ENCODE data around the gene RNF166.

DNA sequence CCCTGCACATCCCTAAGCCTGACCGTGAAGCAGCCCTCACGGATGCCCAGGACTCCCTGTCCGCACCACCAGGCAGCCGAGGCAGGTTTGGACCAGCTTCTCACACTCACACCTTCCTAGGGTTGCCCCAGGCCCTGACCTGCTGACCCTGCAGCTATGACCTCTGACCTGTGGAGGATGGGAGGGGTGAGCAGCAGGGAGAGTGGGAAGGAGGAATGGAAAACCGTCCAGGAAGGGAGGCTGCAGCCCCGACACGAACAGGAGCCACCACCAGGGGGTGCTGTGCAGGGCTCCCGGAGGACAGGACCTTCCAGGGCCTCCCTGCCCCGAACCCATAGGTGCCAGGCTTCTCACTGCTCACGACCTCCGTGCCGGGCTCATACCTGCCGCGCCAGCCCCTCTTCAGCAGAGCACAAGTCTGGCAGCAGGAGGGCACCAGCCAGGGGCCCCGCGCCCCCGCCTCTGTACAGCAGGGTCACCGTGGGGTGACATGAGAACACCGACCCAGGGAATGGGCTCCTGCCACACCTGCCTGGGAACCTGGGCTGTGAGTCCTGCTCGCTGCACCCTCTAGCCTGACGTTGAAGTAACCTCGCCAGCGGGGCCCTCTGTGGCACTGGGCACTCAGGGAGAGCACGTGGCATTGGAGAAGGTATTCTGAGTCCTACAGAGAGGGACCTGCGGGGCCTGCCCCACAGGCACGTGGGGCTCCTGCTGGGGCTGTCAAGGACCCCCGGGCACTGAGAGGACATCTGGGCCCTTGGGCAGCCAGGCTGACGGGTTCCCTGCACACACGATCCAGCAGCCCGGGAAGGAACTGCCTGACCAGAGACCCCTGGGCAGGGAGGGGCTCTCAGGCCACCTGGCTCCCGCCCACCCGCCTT is 37.7 kb upstream of the RNF166 start:
- TF ChIP-seq, protein P1, sequence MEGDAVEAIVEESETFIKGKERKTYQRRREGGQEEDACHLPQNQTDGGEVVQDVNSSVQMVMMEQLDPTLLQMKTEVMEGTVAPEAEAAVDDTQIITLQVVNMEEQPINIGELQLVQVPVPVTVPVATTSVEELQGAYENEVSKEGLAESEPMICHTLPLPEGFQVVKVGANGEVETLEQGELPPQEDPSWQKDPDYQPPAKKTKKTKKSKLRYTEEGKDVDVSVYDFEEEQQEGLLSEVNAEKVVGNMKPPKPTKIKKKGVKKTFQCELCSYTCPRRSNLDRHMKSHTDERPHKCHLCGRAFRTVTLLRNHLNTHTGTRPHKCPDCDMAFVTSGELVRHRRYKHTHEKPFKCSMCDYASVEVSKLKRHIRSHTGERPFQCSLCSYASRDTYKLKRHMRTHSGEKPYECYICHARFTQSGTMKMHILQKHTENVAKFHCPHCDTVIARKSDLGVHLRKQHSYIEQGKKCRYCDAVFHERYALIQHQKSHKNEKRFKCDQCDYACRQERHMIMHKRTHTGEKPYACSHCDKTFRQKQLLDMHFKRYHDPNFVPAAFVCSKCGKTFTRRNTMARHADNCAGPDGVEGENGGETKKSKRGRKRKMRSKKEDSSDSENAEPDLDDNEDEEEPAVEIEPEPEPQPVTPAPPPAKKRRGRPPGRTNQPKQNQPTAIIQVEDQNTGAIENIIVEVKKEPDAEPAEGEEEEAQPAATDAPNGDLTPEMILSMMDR (IDR thresholded peaks at IDR 0.05; ENCODE audit: low read length) = peak; percentile 51
- TF ChIP-seq EZH2phosphoT487 (IDR thresholded peaks at IDR 0.05; ENCODE audit: low read length) (no peak), EZH2 (optimal IDR thresholded peaks at IDR 0.05; ENCODE audit: low read depth, low read length) (no peak)

Measured in MM.1S (cell line).